Measurements from ENCODE around the gene SMPX. TPM values are rescaled to one million over a fixed set of nuclear protein-coding genes. Genes with fewer than 3 reads are reported as not detected.

Gene SMPX
- total RNA-seq, 2 experiments from 2014 or later: not detected

GRCh38 chrX:21764008-21764407 is 6.1 kb upstream of the SMPX start:
- Histone ChIP-seq H3K4me2 (ENCODE audit: low read length) (no peak overlapping the region), H3K27ac (ENCODE audit: low read depth, low read length, poor library complexity, severe bottlenecking) (no peak overlapping the region), H2AFZ (ENCODE audit: low read length) (no peak overlapping the region), H3K79me2 (ENCODE audit: insufficient read depth, low read depth, low read length) (no peaks in the 10 kb centered on the region), H3K36me3 (ENCODE audit: insufficient read depth, low read length) (no peaks in the 10 kb centered on the region), H3K4me3 (ENCODE audit: low read depth, low read length, poor library complexity, severe bottlenecking) (no peak overlapping the region), H3K9me2 (ENCODE audit: insufficient read depth, low read length) (no peaks in the 10 kb centered on the region), H4K20me1 (ENCODE audit: insufficient read depth, low read length) (no peaks in the 10 kb centered on the region), H3K4me1 (ENCODE audit: insufficient read depth, low read length, poor library complexity, severe bottlenecking) (no peaks in the 10 kb centered on the region), H3K9me3 (ENCODE audit: low read length) (no peaks in the 10 kb centered on the region)
- no peak for TF ChIP-seq EZH2phosphoT487 (IDR thresholded peaks at IDR 0.05; ENCODE audit: borderline replicate concordance, low read depth, low read length)
- no peak for TF ChIP-seq CTCF (conservative IDR thresholded peaks at IDR 0.05; ENCODE audit: low read length)
- ChIA-PET CTCF (ENCODE audit: unreplicated experiment) (no interaction called here), POLR2A (no interaction called here)
- DNase-seq (ENCODE audit: low spot score): no peak
- BruUV-seq (replicated peaks): no TSS peak
- intact Hi-C loops (cut with micrococcal nuclease; ENCODE audit: unreplicated experiment): no loop called here

DNA sequence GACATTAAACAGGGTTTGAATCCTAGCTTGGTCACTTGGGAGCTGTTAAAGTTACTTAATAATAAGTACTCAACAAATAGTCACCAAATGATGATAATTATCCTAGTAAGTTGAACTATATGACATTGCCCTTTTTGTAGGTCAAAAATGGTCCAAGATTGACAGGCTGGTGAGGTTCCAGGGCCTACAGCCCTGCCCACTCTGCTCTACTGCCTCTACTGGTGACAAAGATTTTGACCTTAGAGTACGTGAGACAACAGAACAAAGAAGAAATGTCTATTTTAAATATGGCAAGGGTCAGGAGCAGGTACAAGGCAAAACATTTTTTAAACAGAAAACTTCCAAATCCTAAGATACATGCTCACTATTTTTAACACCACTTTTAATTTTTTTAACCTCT is 572 bp upstream of the SMPX start:
- Histone ChIP-seq H3K27ac (ENCODE audit: low read depth, low read length, poor library complexity, severe bottlenecking) (no peak overlapping the region), H3K4me3 (ENCODE audit: low read depth, low read length, poor library complexity, severe bottlenecking) (no peak overlapping the region), H3K4me1 (ENCODE audit: insufficient read depth, low read length, poor library complexity, severe bottlenecking) (no peaks in the 10 kb centered on the region), H3K9me3 (ENCODE audit: low read length) (no peaks in the 10 kb centered on the region), H3K79me2 (ENCODE audit: insufficient read depth, low read depth, low read length) (no peaks in the 10 kb centered on the region), H3K4me2 (ENCODE audit: low read length) (no peak overlapping the region), H4K20me1 (ENCODE audit: insufficient read depth, low read length) (no peaks in the 10 kb centered on the region), H2AFZ (ENCODE audit: low read length) (no peak overlapping the region), H3K9me2 (ENCODE audit: insufficient read depth, low read length) (no peaks in the 10 kb centered on the region), H3K36me3 (ENCODE audit: insufficient read depth, low read length) (no peaks in the 10 kb centered on the region)
- TF ChIP-seq CTCF (conservative IDR thresholded peaks at IDR 0.05; ENCODE audit: low read length): no peak
- no peak for TF ChIP-seq EZH2phosphoT487 (IDR thresholded peaks at IDR 0.05; ENCODE audit: borderline replicate concordance, low read depth, low read length)
- ChIA-PET POLR2A (no interaction called here), CTCF (ENCODE audit: unreplicated experiment) (no interaction called here)
- intact Hi-C loops (cut with micrococcal nuclease; ENCODE audit: unreplicated experiment): no loop called here
- no peak for DNase-seq (ENCODE audit: low spot score)
- BruUV-seq (replicated peaks): no TSS peak

GRCh38 chrX:21756785-21757529 is 959 bp downstream of the SMPX start:
- H3K79me2 ChIP-seq (ENCODE audit: insufficient read depth, low read depth, low read length): no peaks in the 10 kb centered on the region
- no TSS peak for BruUV-seq (replicated peaks)
- no peaks in the 10 kb centered on the region for H3K36me3 ChIP-seq (ENCODE audit: insufficient read depth, low read length)
- no peaks in the 10 kb centered on the region for H3K9me3 ChIP-seq (ENCODE audit: low read length)
- H3K4me1 ChIP-seq (ENCODE audit: insufficient read depth, low read length, poor library complexity, severe bottlenecking): no peaks in the 10 kb centered on the region
- H3K9me2 ChIP-seq (ENCODE audit: insufficient read depth, low read length): no peaks in the 10 kb centered on the region
- H3K4me2 ChIP-seq (ENCODE audit: low read length): no peak overlapping the region
- intact Hi-C loops (cut with micrococcal nuclease; ENCODE audit: unreplicated experiment): no loop called here
- no peak overlapping the region for H3K27ac ChIP-seq (ENCODE audit: low read depth, low read length, poor library complexity, severe bottlenecking)
- no peak overlapping the region for H3K4me3 ChIP-seq (ENCODE audit: low read depth, low read length, poor library complexity, severe bottlenecking)
- no peak for DNase-seq (ENCODE audit: low spot score)
- TF ChIP-seq EZH2phosphoT487 (IDR thresholded peaks at IDR 0.05; ENCODE audit: borderline replicate concordance, low read depth, low read length) (no peak), CTCF (conservative IDR thresholded peaks at IDR 0.05; ENCODE audit: low read length) (no peak)
- no peak overlapping the region for H2AFZ ChIP-seq (ENCODE audit: low read length)
- ChIA-PET CTCF (ENCODE audit: unreplicated experiment) (no interaction called here), POLR2A (interaction anchor here (0.6 kb wide), 1 partner anchor 103 kb away, joined by 13 read pairs; no protein-coding TSS in a partner anchor)
- H4K20me1 ChIP-seq (ENCODE audit: insufficient read depth, low read length): no peaks in the 10 kb centered on the region
